ENCODE results near the gene AAGAB.
"Not testable (repeated sequence)": the region's sequence is repeated elsewhere in the genome, so short reads cannot be mapped to it uniquely, and the experiment has no call there.

AAGAB gene

DNA sequence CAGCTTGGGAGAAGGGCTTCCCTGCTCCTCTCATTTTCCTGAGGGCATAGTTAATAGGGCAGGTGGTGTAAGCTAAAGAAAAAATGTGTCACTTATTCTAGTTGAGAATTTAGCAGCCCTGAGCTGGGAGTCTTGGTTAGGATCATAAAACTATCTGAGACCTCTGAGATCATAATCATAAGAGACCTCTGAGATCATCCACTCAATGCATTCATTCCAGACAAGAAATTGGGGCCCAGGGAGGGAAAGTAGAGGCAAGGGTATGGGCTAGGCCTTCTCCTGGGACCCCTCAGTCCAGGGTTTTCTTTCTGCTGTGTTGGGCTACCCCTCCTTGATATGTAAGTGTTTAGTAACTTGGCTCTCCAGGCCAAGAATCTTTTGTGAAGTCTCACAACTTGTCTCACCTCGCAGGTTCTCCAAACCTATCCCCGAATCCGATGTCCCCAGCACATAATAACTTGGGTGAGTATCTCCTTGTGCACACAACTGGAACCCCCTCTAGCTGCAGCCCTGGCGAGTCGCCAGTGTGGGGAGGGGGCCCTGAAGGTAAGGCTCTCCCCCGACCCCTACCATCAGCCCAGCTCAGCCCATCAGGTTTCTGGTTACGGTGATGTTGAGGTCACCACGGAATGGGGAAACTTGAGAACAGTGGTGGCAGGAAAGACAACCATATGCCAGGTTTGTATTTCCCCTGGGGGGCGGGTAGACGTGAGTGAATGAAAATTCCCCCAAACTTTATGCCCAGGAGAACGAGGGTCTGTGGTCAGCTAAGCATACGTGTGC, 84.1 kb downstream of the AAGAB start:
- no peak for DNase-seq

DNA sequence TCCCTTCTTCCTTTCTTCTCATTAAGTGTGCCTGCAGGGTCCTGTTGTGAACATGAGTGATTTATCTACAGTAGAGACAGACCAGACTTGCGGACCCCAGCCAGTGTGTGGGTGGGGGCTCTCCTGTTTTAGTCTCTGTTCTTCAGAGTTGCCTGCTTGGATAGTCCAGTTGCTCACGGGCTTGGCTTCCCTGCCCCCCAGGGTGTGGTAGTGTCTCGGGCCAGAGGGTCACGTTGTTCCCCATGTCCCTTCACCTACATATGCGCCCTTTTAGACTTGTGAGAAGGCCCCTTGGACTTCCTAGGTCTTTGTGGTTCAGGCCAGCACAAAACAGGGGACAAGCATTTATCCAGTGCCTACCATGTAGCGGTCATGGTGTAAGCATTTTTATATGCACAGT, 85.8 kb downstream of the AAGAB start:
- DNase-seq = no peak

DNA sequence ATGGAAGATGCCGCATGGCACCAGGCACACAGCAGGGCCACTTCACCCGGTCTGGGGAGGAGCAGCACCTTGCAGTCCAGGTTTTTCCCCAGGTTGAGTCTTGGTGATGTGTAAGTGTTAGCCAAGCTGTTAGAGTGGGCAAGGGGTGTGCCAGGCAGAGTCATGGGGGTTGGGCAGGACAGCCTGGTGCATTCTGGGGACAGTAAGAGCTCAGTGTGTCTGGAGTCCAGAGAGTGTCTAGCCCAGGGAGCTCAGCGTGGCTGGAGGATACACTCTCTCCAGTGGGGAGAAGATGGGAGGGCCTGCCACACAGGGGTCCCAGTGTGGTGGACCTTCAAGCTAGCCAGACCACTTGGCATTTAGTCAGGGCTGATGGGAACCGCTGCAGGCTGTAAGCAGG, 87.4 kb downstream of the AAGAB start:
- DNase-seq = no peak

DNA sequence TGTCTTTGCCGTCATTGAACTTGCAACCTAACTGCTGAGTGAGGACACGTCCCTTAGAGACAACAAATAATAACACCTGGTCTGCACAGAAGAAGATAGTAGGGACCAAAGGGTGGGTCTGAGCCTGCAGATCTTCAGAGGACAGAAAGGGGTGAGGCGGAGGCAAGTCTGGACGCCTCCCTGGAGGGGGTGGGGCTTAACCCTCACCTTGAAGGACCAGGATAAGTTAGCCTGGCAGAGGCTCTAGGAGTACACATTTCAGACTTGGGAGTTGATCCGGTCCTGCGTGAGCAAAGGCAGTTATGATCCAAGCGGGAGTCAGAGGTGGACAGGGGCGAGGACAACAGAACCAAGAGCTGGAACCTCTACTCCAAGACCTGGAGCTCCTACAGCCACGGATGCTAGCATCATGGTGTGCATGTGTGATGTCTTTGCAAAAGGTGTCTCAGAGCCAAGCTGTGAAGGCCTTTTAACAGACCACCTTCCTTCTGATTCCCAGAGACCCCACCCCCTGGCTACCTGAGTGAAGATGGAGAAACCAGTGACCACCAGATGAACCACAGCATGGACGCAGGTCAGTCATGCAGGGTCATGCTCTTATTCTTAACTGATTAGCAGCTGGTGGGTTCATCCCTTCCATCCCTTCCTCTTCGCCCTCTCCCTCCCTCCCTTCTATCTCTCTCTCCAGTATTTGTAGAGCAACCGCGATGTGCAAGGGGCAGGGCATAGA, 88.0 kb downstream of the AAGAB start:
- no peak for DNase-seq

DNA sequence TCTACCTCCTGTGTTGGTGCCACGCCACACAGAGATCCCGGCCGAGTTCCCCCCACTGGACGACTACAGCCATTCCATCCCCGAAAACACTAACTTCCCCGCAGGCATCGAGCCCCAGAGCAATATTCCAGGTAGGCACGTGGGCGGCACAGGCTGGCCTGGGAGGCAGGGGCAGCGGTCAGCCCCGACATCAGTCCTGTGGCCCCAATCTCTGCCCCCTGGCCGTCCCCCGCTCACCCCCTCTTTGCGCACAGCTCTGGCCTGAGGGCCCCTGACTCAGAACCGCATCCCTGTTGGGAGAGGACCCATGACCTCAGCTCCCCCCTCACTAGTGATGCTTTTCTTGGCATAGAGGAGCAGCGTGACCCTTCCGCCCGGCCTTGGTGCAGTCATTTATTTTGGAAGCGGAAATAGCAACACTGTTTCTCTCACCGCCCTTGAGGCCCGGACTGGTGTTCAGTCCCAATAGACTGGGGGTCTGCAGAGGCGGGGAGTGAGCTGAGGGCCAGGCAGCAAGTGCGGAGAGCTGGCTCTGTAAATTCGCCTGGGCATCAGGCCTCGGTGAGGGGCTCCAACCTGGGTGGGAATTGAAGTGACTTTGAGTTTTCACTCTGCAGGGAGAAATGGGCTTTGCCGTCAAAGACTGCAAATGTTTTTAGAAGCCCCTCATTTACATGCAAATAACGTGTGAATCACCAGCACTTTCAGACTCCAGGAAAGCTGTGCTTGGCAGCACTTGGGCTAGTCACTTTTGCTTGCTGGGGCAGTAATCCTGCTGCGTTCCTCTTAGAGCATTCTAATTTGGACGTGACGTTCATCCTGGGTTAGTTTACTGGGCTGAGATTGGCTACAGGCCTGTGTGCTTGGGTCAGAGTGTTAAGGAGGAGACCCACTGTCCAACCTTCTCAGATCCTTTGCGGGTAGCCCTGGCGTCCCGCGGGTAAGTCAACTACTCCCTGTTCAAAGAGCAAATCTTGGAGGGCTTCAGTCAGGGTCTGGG, 88.9 kb downstream of the AAGAB start:
- DNase-seq = no peak

DNA sequence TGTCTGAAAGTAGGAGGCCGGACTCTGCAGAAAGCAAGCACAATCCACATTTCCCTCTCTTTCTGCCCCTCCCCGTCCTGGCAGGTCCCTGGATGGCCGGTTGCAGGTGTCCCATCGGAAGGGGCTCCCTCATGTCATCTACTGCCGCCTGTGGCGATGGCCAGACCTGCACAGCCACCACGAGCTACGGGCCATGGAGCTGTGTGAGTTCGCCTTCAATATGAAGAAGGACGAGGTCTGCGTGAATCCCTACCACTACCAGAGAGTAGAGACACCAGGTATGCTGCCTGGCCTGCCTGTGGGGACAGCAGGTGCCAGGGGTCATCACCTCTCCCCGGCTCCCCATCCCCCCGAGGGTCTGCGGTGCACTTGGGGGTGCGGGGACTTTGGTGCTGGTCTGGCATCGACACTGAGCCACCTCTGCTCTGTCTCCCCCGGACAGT, 89.6 kb downstream of the AAGAB start:
- no peak for DNase-seq

DNA sequence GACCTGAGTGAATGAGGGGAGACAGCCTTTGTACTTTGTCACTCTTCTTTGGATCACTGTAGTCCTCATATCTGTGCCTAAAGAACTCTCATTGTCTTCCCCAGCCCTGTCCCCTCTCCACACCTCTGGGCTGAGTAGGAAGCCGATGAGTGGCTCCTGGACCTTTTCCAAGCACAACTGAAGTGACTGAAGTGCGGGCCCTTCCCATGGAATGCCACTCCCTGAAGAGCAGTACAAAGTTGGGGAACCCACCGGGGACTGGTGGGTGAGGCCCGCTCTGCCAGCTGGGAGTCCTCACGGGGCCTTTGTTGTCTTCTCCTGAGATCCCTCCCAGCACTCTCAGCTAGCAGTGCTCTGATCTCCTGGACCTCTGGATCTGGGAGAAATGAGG, 90.1 kb downstream of the AAGAB start:
- no peak for DNase-seq

DNA sequence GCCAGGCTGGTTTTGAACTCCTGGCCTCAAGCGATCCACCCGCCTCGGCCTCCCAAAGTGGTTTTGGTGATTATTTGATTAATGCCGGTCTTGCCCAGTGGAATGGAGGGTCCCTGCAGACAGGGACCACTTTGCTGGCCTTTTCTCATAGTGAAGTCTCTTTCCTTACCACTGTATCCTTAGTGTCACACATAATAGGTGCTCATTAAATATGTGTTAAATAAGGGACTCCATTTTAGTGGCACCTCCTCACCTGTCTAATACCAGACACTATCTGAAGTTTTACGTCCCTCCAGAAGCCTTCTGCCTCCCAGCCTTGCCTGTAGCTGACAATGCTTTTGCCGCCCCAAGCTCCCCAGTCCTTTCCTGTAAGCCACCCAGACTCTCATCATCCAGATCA, 91.3 kb downstream of the AAGAB start:
- DNase-seq = no peak

DNA sequence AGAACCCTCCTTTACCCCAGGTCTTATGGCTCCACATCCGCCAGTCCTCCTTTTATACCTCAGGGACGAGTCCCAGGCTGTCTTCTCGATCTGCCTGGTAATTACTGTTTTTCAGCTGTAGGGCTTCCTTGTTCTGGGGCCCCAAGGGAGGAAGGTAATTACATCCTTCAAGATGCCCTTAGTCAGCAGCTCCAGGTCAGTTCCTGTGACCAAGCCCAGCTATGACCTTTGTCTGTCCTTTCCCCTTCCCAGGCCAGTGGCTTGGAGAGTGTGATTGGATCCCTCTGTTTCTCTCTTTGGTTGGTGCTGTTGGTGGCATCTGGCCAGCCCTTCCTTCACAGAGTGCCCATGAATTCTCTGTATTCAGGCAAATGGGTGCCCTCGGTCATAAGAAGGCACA, 92.6 kb downstream of the AAGAB start:
- no peak for DNase-seq

DNA sequence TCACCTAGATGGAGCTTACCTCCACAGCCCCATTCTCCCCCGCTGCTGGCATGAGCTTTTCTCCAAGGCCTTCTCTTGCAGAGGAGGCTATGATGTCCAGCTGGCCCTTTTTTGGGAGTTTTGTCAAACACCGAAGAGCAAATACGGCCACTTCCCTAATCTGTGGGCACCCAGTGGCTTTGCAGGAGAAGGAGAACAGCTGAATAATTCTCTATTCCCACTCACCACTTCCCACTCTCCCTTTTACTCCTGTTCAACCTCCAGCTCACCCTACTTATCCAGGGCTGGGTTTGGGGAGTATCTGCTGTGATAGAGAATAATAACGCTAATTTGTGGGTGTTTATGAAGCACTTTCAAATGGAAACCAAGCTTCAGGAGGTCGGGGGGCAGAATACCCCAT, 93.0 kb downstream of the AAGAB start:
- no peak for DNase-seq

DNA sequence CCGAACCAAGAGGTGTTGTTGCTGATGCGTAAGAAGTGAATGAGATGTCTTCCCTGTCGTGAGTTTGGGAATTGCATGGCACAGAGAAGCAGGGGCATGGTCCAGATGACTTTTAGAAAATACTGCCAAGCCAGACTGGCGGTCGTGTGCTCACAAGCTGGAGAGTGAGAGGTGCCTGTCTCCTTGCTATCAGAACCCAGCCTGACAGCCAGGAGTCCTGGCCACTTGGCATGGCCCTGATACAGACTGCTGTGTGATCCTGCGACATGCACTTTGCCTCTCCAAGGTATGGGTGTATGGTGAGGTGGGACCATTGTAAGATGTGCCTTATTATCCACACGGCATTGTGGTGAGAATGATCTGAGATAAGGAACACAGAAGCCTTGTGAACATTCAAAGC, 96.1 kb downstream of the AAGAB start:
- no peak for DNase-seq

DNA sequence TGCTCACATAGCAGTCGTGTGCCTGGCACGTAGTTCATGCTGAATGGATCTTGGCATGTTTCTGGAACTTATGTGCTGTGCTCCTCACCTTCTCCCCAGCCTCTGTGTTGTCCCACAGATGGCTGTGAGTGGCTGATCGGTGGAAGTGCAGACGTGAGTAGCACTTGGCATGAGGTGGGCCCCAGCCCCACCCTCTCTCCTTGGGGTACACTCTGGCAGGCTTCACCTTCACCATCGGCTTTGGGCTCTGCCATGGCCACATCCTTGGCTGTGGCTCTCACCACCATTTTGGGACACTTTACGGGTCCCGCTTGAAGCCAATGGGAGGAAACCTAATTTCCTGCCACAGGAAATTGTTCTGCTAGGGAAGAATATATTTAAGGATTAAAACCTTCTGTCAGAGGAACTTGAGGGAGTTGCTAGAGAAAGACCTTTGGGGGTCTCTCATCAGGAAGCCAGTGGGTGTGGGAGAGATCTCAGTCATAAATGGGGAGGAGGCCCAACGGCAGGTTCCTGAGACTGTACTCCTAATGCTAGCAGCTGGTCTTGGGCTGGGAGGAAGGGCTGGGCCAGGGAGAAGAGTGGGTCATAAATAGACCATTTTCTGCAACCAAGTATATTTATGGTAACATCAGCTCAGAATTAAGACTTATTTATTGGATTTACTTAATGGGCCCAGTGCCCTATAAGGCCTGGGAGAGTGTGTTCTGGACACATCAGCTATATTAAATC, 96.8 kb downstream of the AAGAB start:
- no peak for DNase-seq

DNA sequence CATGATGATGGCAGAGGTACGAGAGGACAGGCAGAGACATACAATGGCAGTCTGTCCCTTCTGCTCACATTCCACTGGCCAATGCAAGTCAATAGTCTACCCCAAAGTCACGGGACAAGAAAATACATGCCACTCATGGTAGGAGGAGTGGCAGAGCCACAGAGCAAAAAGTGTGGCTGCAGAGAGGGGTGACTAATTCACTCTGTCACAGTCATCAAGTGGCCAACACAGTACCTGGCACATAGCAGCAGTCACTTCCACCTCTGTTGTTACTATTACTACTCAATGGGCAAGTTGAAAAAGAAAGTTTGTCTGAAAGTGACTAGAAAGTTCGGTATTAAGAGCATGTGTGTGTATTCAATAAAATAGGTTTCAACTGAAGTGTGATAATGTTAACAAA, 97.6 kb downstream of the AAGAB start:
- DNase-seq = no peak

DNA sequence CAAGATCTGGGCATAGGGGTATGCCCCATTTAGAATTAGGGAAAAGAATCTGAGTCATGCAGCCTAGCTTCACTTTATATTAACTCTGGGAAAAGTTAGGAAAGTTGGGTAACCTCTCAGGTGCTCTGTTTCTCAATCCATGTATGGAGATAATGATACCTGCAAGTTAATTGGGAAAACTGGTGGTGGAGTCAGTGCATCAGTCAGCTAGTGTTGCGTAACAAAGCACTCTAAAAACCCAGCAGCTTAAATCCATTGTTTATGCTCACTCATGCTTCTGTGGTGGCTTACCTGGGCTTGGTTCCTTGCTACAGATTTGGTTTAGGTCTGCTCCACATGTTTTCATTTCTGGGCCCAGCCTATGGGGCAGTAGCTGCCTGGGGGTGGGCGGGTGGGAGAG, 98.0 kb downstream of the AAGAB start:
- DNase-seq = no peak

DNA sequence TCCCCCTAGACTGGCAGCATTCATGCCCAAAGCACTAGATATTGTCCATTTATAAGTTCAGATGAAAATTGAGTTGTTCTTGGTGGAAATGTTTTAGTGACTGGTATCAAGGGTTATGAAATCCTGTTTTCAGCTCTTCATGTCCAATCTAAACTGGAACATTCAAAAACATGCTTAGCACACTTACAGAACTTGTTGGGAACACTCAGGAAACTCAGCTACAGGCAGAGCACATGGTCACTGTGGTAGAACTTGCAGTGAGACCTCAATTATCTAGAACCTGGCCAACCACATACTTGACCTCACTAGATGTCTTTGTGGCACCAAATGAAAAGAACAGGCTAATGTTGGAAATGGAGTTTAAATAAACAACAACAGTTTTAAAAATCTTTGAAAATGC, 100.2 kb downstream of the AAGAB start:
- no peak for DNase-seq

DNA sequence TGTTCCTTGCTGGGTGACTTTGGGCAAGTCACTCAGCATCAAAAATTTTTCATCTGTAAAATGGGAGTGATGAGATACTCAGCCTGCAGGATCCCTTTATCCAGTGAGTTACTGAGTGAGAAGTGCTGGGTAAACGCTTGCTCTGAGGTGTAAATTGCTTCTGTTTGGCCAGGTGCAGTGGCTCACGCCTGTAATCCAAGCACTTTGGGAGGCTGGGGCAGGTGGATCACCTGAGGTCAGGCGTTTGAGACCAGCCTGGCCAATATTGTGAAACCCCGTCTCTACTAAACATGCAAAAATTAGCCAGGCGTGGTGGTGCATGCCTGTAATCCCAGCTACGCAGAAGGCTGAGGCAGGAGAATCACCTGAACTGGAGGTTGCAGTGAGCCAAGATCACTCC, 101.4 kb downstream of the AAGAB start:
- DNase-seq = not testable (repeated sequence)

DNA sequence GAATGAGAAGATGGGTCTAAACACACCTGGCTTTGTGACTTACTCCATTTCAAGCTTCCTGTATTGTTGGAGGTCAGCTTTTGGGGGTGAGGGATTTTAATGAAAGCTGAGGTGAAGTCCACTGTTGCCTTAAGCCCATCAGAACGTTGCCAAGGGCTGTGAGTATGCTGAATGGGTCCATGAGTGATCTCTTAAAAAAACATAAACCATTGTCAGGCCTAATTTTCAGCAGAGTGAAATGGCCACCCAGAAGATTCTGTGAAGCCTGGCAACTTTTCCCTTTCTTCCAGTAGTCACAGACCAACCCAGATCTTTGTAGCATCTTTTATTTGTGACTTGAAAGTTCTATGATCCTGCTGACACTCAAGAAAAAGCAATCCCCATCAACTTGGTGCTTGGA, 102.0 kb downstream of the AAGAB start:
- DNase-seq = no peak
